ENCODE results near the gene IER5. TPM values are rescaled to one million over a fixed set of nuclear protein-coding genes. Genes with fewer than 3 reads are reported as not detected.

Gene IER5
- total RNA-seq, 1 experiment from 2014 or later, result 9.4 TPM

DNA sequence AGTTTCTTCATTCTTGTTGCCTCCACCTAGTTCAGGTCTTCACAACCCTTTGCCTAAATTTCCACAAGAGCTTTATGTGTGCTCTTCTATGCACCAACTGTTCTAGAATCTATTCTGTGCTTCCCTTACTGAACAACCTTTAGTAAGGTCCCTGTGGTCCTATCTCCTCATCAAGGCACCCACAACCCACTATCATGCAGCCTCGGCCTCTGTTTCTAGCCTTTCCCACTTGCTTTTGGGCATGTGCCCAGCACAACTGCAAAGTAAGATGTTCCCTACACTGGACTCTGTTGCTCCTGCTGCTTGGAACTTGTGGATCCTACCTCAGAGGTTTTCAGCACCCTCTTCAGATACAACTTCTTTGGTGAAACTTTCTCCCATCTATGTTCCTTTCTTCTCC, 2.4 kb upstream of the IER5 start:
- no TSS peak for BruUV-seq (replicated peaks)
- Histone ChIP-seq H3K36me3 (ENCODE audit: control insufficient read depth, insufficient read depth, low read length) (no peaks in the 10 kb centered on the region), H3K27me3 (replicated peaks; ENCODE audit: control insufficient read depth, insufficient read depth, low read length) (no peaks in the 10 kb centered on the region), H3K4me1 (peaks cover 10% of the 10 kb centered on the region; the same call in 1 of the 2 replicates), H3K4me3 (ENCODE audit: low read depth, low read length) (no peak overlapping the region), H3K9me3 (no peaks in the 10 kb centered on the region)
- Mint-ChIP-seq H3K4me3 (ENCODE audit: unreplicated experiment) (no peak overlapping the region), H3K4me1 (ENCODE audit: low read depth, unreplicated experiment) (peaks cover 3% of the 10 kb centered on the region), H3K36me3 (ENCODE audit: insufficient read depth, unreplicated experiment) (peaks cover 23% of the 10 kb centered on the region), H3K9me3 (ENCODE audit: unreplicated experiment) (no peaks in the 10 kb centered on the region), H3K27ac (ENCODE audit: unreplicated experiment) (no peak overlapping the region), H3K27me3 (ENCODE audit: insufficient read depth, unreplicated experiment) (no peaks in the 10 kb centered on the region)
- DNase-seq, result no peak
- TF ChIP-seq, protein P1, sequence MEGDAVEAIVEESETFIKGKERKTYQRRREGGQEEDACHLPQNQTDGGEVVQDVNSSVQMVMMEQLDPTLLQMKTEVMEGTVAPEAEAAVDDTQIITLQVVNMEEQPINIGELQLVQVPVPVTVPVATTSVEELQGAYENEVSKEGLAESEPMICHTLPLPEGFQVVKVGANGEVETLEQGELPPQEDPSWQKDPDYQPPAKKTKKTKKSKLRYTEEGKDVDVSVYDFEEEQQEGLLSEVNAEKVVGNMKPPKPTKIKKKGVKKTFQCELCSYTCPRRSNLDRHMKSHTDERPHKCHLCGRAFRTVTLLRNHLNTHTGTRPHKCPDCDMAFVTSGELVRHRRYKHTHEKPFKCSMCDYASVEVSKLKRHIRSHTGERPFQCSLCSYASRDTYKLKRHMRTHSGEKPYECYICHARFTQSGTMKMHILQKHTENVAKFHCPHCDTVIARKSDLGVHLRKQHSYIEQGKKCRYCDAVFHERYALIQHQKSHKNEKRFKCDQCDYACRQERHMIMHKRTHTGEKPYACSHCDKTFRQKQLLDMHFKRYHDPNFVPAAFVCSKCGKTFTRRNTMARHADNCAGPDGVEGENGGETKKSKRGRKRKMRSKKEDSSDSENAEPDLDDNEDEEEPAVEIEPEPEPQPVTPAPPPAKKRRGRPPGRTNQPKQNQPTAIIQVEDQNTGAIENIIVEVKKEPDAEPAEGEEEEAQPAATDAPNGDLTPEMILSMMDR (IDR thresholded peaks at IDR 0.05; ENCODE audit: insufficient read depth in 1 of 2, low read depth in 1 of 2, low read length in 1 of 2, severe bottlenecking in 1 of 2, unreplicated experiment in 1 of 2), result no peak
- ChIA-PET POLR2A (no interaction called here), CTCF (interaction anchor here (2.8 kb wide), 1 partner anchor 56 kb away, joined by 49 read pairs; no protein-coding TSS in a partner anchor)
- intact Hi-C loops (cut with micrococcal nuclease; ENCODE audit: unreplicated experiment), result no loop called here

DNA sequence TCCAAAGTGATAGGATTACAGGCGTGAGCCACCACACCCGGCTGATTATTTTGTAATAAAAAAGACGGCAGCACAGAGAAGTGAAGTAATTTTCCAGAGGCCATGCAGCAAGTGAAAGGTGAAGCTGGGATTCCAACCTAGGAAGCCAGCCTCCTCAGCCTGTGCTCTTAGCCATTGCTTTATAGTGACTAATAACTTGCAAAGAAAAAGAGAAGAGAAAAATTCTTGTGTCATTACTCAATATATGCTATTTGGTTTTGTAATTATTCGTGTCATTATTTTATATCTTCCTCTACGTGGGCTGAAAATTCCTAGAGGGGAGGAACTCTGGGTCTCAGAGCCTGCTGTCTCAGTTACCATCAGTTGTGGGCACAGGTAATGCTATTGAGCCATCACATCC, 1.6 kb upstream of the IER5 start:
- no peak overlapping the region for H3K4me3 ChIP-seq (ENCODE audit: low read depth, low read length)
- TF ChIP-seq, protein P1 (IDR thresholded peaks at IDR 0.05; ENCODE audit: insufficient read depth in 1 of 2, low read depth in 1 of 2, low read length in 1 of 2, severe bottlenecking in 1 of 2, unreplicated experiment in 1 of 2), result no peak
- H3K27me3 ChIP-seq (replicated peaks; ENCODE audit: control insufficient read depth, insufficient read depth, low read length), result no peaks in the 10 kb centered on the region
- Mint-ChIP-seq H3K4me3 (ENCODE audit: unreplicated experiment) (no peak overlapping the region), H3K27ac (ENCODE audit: unreplicated experiment) (no peak overlapping the region), H3K36me3 (ENCODE audit: insufficient read depth, unreplicated experiment) (peaks cover 25% of the 10 kb centered on the region), H3K27me3 (ENCODE audit: insufficient read depth, unreplicated experiment) (no peaks in the 10 kb centered on the region), H3K4me1 (ENCODE audit: low read depth, unreplicated experiment) (peaks cover 12% of the 10 kb centered on the region), H3K9me3 (ENCODE audit: unreplicated experiment) (no peaks in the 10 kb centered on the region)
- DNase-seq, result no peak
- H3K4me1 ChIP-seq, result peaks cover 17% of the 10 kb centered on the region
- POLR2A ChIA-PET, result no interaction called here
- intact Hi-C loops (cut with micrococcal nuclease; ENCODE audit: unreplicated experiment), result loop anchor here (1.0 kb wide), 1 partner anchor 49 kb away; no protein-coding TSS in a partner anchor
- BruUV-seq (replicated peaks), result no TSS peak
- H3K9me3 ChIP-seq, result no peaks in the 10 kb centered on the region
- H3K36me3 ChIP-seq (ENCODE audit: control insufficient read depth, insufficient read depth, low read length), result no peaks in the 10 kb centered on the region
- CTCF ChIA-PET, result no interaction called here

DNA sequence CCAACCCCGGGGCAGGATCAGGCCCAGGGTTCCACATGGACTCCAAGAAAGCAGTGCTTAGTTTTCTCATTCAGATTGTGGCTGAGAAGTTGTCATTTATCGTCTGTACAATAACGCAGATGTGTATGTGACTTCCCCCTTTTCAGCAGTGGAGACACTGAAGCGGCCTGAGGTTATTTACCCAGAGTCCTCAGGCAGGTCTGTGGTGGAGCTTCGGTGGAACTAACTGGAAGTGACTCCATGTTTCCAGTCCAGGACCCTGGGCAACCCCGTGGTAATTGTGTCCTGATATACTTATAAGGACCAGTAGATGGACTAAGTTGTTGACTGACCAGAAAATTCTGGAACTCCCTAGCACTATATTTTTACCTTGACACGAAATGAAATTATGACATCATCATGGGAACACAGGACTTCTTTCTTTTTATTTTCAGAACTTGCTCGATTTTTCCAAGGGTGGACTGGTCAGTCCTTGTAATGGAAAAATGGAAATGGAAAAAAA, 1.0 kb upstream of the IER5 start:
- intact Hi-C loops (cut with micrococcal nuclease; ENCODE audit: unreplicated experiment), result loop anchor here (1.0 kb wide), 1 partner anchor 49 kb away; no protein-coding TSS in a partner anchor

More for the DNA sequence above, 1.0 kb upstream of the IER5 start:
- no peak overlapping the region for H3K4me3 ChIP-seq (ENCODE audit: low read depth, low read length)
- no peaks in the 10 kb centered on the region for H3K9me3 ChIP-seq
- no peaks in the 10 kb centered on the region for H3K27me3 Mint-ChIP-seq (ENCODE audit: insufficient read depth, unreplicated experiment)
- H3K4me1 ChIP-seq, result peaks cover 21% of the 10 kb centered on the region
- no peaks in the 10 kb centered on the region for H3K27me3 ChIP-seq (replicated peaks; ENCODE audit: control insufficient read depth, insufficient read depth, low read length)
- no TSS peak for BruUV-seq (replicated peaks)
- peak overlapping the region; percentile 97 for H3K4me3 Mint-ChIP-seq (ENCODE audit: unreplicated experiment)
- POLR2A ChIA-PET, result interaction anchor here (1.0 kb wide), 1 partner anchor 18 kb away, joined by 5 read pairs; no protein-coding TSS in a partner anchor
- DNase-seq, result no peak
- no peak overlapping the region for H3K27ac Mint-ChIP-seq (ENCODE audit: unreplicated experiment)
- H3K9me3 Mint-ChIP-seq (ENCODE audit: unreplicated experiment), result no peaks in the 10 kb centered on the region
- TF ChIP-seq, protein P1 (IDR thresholded peaks at IDR 0.05; ENCODE audit: insufficient read depth in 1 of 2, low read depth in 1 of 2, low read length in 1 of 2, severe bottlenecking in 1 of 2, unreplicated experiment in 1 of 2), result no peak
- no peaks in the 10 kb centered on the region for H3K36me3 ChIP-seq (ENCODE audit: control insufficient read depth, insufficient read depth, low read length)
- H3K36me3 Mint-ChIP-seq (ENCODE audit: insufficient read depth, unreplicated experiment), result peaks cover 28% of the 10 kb centered on the region
- CTCF ChIA-PET, result no interaction called here
- peaks cover 17% of the 10 kb centered on the region for H3K4me1 Mint-ChIP-seq (ENCODE audit: low read depth, unreplicated experiment)

All from Caco-2 (cell line).